HL-60 (cell line): ENCODE data around the gene POLR2C.

Experiments
- DNase-seq, 2 experiments: peaks; one replicate each; pipeline ENCODE4 v3.0.0-alpha.2; 2010 to 2020; ENCODE audit warnings: low read depth in 1 of 2, low spot score in 1 of 2
- H3K27ac ChIP-seq: fragments of 250-450 bp; sonication (Bioruptor Pico); replicated peaks from 2 replicates; pipeline ENCODE4 v1.5.1; 2020; ENCODE audit warnings: mild to moderate bottlenecking, moderate library complexity
- H3K27me3 ChIP-seq: fragments of 250-450 bp; sonication (Bioruptor Pico); 2 replicates; pipeline ENCODE4 v1.5.1; 2021; ENCODE audit warnings: mild to moderate bottlenecking, moderate library complexity; ENCODE audit not compliant: insufficient read depth, poor library complexity, severe bottlenecking
- H3K4me3 ChIP-seq: replicated peaks from 2 replicates; pipeline ENCODE4 v1.5.1; 2011; ENCODE audit warnings: mild to moderate bottlenecking, control low read depth, low read length; ENCODE audit not compliant: insufficient read depth
- CTCF ChIP-seq: IDR thresholded peaks from one replicate; pipeline ENCODE4 v1.5.1; 2011; ENCODE audit warnings: low read length, control low read depth, inconsistent platforms; ENCODE audit not compliant: insufficient read depth
- GABPA ChIP-seq: IDR thresholded peaks from 2 replicates; pipeline ENCODE4 v1.6.1; 2012; ENCODE audit warnings: low read depth
- POLR2AphosphoS5 ChIP-seq: IDR thresholded peaks from 2 replicates; pipeline ENCODE4 v1.6.1; 2012; ENCODE audit warnings: low read depth
- SPI1 ChIP-seq: IDR thresholded peaks from 2 replicates; pipeline ENCODE4 v1.6.1; 2012; ENCODE audit warnings: low read depth, mild to moderate bottlenecking, borderline replicate concordance
- TF ChIP-seq, protein P1 (sequence below): IDR thresholded peaks from 2 replicates; pipeline ENCODE4 v1.6.1; 2012; ENCODE audit warnings: low read depth; ENCODE audit not compliant: insufficient replicate concordance

POLR2C gene

DNA sequence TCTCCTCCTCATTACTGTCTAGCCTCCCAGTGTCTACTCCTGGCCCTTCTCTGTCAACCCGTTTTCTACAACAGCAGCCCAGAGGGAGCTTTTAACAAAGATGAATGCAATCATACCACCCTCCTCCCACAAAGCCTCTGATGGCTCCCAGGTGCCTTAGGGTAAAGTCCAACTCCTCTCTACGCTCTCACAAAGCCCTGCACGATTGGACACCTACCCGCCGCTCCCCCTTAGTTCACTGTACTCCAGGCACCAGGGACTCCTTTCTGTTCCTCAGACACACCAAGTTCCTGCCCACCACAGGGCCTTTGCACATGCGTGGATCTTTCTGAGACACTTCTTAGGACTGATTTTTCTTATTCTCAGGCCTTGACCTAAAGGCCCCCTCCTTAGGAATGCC lies 56.4 kb downstream of the POLR2C start:
- no peak for TF ChIP-seq SPI1
- no peak for TF ChIP-seq POLR2AphosphoS5
- TF ChIP-seq, protein P1, sequence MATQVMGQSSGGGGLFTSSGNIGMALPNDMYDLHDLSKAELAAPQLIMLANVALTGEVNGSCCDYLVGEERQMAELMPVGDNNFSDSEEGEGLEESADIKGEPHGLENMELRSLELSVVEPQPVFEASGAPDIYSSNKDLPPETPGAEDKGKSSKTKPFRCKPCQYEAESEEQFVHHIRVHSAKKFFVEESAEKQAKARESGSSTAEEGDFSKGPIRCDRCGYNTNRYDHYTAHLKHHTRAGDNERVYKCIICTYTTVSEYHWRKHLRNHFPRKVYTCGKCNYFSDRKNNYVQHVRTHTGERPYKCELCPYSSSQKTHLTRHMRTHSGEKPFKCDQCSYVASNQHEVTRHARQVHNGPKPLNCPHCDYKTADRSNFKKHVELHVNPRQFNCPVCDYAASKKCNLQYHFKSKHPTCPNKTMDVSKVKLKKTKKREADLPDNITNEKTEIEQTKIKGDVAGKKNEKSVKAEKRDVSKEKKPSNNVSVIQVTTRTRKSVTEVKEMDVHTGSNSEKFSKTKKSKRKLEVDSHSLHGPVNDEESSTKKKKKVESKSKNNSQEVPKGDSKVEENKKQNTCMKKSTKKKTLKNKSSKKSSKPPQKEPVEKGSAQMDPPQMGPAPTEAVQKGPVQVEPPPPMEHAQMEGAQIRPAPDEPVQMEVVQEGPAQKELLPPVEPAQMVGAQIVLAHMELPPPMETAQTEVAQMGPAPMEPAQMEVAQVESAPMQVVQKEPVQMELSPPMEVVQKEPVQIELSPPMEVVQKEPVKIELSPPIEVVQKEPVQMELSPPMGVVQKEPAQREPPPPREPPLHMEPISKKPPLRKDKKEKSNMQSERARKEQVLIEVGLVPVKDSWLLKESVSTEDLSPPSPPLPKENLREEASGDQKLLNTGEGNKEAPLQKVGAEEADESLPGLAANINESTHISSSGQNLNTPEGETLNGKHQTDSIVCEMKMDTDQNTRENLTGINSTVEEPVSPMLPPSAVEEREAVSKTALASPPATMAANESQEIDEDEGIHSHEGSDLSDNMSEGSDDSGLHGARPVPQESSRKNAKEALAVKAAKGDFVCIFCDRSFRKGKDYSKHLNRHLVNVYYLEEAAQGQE: no peak
- no peak for TF ChIP-seq CTCF
- no peak for TF ChIP-seq GABPA
- Histone ChIP-seq H3K4me3 (no peak overlapping the region), H3K27me3 (no peaks in the 10 kb centered on the region), H3K27ac (no peak overlapping the region)
- no peak for DNase-seq

DNA sequence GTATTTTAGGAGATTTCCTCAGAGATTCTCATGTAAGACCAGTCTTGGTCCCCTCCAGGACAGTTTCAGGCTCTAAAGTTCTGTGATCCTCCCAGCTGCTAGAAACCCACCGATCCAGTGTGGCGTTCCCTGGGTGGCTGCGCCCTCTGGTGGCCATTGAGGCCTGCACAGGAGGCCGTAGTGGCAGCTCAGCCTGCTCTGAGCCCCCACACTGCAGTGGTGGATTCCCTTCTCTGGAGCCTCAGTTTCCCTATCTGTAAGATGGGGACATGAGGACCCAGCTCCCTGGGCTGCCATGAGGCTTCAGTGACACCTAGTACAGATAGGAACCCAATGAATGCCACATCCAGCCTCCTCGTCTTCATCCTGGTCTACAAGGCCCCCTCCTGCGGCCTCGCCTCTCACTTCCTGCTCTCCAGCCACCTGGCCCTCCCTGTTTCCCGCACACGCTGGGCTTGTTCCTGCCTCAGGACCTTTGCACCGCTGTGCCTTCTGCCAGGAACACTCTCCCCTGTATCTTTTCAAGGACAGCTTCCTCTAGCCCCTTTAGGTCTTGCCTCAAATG lies 57.4 kb downstream of the POLR2C start:
- DNase-seq: peak in 1 of 2 experiments; percentile 68
- Histone ChIP-seq H3K27ac (no peak overlapping the region), H3K27me3 (no peaks in the 10 kb centered on the region), H3K4me3 (no peak overlapping the region)
- TF ChIP-seq GABPA (no peak), CTCF (peak; percentile 98)
